H9 (cell line): ENCODE measurements around the gene TTC23. TPM values are rescaled to one million over a fixed set of nuclear protein-coding genes. Genes with fewer than 3 reads are reported as not detected.

Source experiments
- DNase-seq: peaks from one replicate; pipeline ENCODE4 v3.0.0-alpha.2; 2017
- H2AFZ ChIP-seq: one replicate; pipeline ENCODE4 v1.6.1; 2013; ENCODE audit warnings: mild to moderate bottlenecking, low read length, control low read depth, moderate library complexity
- H2AK5ac ChIP-seq: 2 replicates; pipeline ENCODE4 v1.6.1; 2013; ENCODE audit warnings: low read length, control low read depth, mixed read lengths; ENCODE audit not compliant: insufficient read length
- H2BK120ac ChIP-seq: one replicate; pipeline ENCODE4 v1.6.1; 2013; ENCODE audit warnings: low read depth, mild to moderate bottlenecking, low read length, control low read depth, inconsistent platforms; ENCODE audit not compliant: poor library complexity, severe bottlenecking
- H2BK12ac ChIP-seq: 2 replicates; pipeline ENCODE4 v1.6.1; 2013; ENCODE audit warnings: low read length, control low read depth, mixed read lengths, low read depth; ENCODE audit not compliant: insufficient read length
- H2BK15ac ChIP-seq: 2 replicates; pipeline ENCODE4 v1.6.1; 2013; ENCODE audit warnings: low read depth, low read length, control low read depth
- H2BK20ac ChIP-seq: one replicate; pipeline ENCODE4 v1.6.1; 2013; ENCODE audit warnings: low read depth, mild to moderate bottlenecking, low read length, control low read depth, inconsistent platforms; ENCODE audit not compliant: poor library complexity, severe bottlenecking
- H2BK5ac ChIP-seq: 2 replicates; pipeline ENCODE4 v1.6.1; 2013; ENCODE audit warnings: low read length, control low read depth, mixed read lengths; ENCODE audit not compliant: insufficient read length
- H3K14ac ChIP-seq: 2 replicates; pipeline ENCODE4 v1.6.1; 2013; ENCODE audit warnings: low read length, control low read depth; ENCODE audit not compliant: insufficient read depth
- H3K18ac ChIP-seq: 2 replicates; pipeline ENCODE4 v1.6.1; 2013; ENCODE audit warnings: low read depth, mild to moderate bottlenecking, mixed read lengths, low read length, control low read depth; ENCODE audit not compliant: insufficient read length
- H3K23ac ChIP-seq: 2 replicates; pipeline ENCODE4 v1.6.1; 2013; ENCODE audit warnings: low read length, control low read depth, mixed read lengths, low read depth; ENCODE audit not compliant: insufficient read length
- H3K23me2 ChIP-seq: 2 replicates; pipeline ENCODE4 v1.6.1; 2013; ENCODE audit warnings: low read depth, mild to moderate bottlenecking, mixed read lengths, low read length, control low read depth; ENCODE audit not compliant: insufficient read length, poor library complexity, severe bottlenecking
- H3K27ac ChIP-seq: 2 replicates; pipeline ENCODE4 v1.5.1; 2013; ENCODE audit warnings: low read length, control low read depth, mixed read lengths, low read depth; ENCODE audit not compliant: insufficient read length
- H3K27me3 ChIP-seq: 2 replicates; pipeline ENCODE4 v1.6.1; 2013; ENCODE audit warnings: low read length, control low read depth, inconsistent platforms; ENCODE audit not compliant: insufficient read depth
- H3K4ac ChIP-seq: 2 replicates; pipeline ENCODE4 v1.6.1; 2013; ENCODE audit warnings: low read depth, mild to moderate bottlenecking, control low read depth, inconsistent platforms, low read length, moderate library complexity
- H3K4me1 ChIP-seq: 2 replicates; pipeline ENCODE4 v1.6.1; 2013; ENCODE audit warnings: low read length, control low read depth, inconsistent platforms; ENCODE audit not compliant: insufficient read depth
- H3K4me2 ChIP-seq: 2 replicates; pipeline ENCODE4 v1.6.1; 2013; ENCODE audit warnings: low read length, control low read depth, mixed read lengths; ENCODE audit not compliant: insufficient read length, insufficient read depth
- H3K56ac ChIP-seq: 2 replicates; pipeline ENCODE4 v1.6.1; 2013; ENCODE audit warnings: low read depth, mild to moderate bottlenecking, mixed read lengths, low read length, control low read depth; ENCODE audit not compliant: insufficient read length
- H3K79me1 ChIP-seq: 2 replicates; pipeline ENCODE4 v1.6.1; 2013; ENCODE audit warnings: low read depth, mild to moderate bottlenecking, moderate library complexity, low read length, control low read depth, inconsistent platforms; ENCODE audit not compliant: insufficient read depth, poor library complexity, severe bottlenecking
- H3K79me2 ChIP-seq: 2 replicates; pipeline ENCODE4 v1.6.1; 2013; ENCODE audit warnings: low read length, control low read depth, inconsistent platforms; ENCODE audit not compliant: insufficient read depth
- H3K9ac ChIP-seq: 2 replicates; pipeline ENCODE4 v1.6.1; 2013; ENCODE audit warnings: low read length, control low read depth, mixed read lengths; ENCODE audit not compliant: insufficient read length; ENCODE audit errors: extremely low read depth
- H3K9me3 ChIP-seq: one replicate; pipeline ENCODE4 v1.6.1; 2013; ENCODE audit warnings: low read depth, low read length, inconsistent platforms; ENCODE audit not compliant: control insufficient read depth
- H3T11ph ChIP-seq: one replicate; pipeline ENCODE4 v1.6.1; 2013; ENCODE audit warnings: mild to moderate bottlenecking, low read length, control low read depth, inconsistent platforms
- H4K20me1 ChIP-seq: one replicate; pipeline ENCODE4 v1.6.1; 2013; ENCODE audit not compliant: control insufficient read depth, insufficient read length, insufficient read depth
- H4K5ac ChIP-seq: 2 replicates; pipeline ENCODE4 v1.6.1; 2013; ENCODE audit warnings: low read depth, mild to moderate bottlenecking, mixed read lengths, low read length, control low read depth; ENCODE audit not compliant: insufficient read length
- H4K8ac ChIP-seq: replicated peaks from 2 replicates; pipeline ENCODE4 v1.6.1; 2013; ENCODE audit warnings: low read length, control low read depth, mixed read lengths, low read depth; ENCODE audit not compliant: insufficient read length
- H4K91ac ChIP-seq: 2 replicates; pipeline ENCODE4 v1.6.1; 2013; ENCODE audit warnings: low read depth, mild to moderate bottlenecking, moderate library complexity, mixed read lengths, low read length, control low read depth; ENCODE audit not compliant: insufficient read length
- H3K27ac Mint-ChIP-seq, 3 experiments: 2 replicates in 2 of 3; 3 replicates in 1 of 3; pipeline ENCODE4 v1.8.0; 2020 to 2021; ENCODE audit warnings: mixed read lengths in 3 of 3, mild to moderate bottlenecking in 1 of 3, moderate library complexity in 1 of 3
- H3K27me3 Mint-ChIP-seq: 2 replicates; pipeline ENCODE4 v1.8.0; 2021; ENCODE audit warnings: low read depth, mild to moderate bottlenecking, moderate library complexity, mixed read lengths
- H3K36me3 Mint-ChIP-seq, 3 experiments: 2 replicates in 2 of 3; 3 replicates in 1 of 3; pipeline ENCODE4 v1.8.0; 2020 to 2021; ENCODE audit warnings: low read depth in 3 of 3, mixed read lengths in 3 of 3; ENCODE audit not compliant: insufficient read depth in 1 of 3
- H3K4me1 Mint-ChIP-seq, 2 experiments: 2 replicates each; pipeline ENCODE4 v1.8.0; 2020; ENCODE audit warnings: mixed read lengths in 2 of 2
- H3K4me3 Mint-ChIP-seq, 2 experiments: 2 replicates in 1 of 2; 3 replicates in 1 of 2; pipeline ENCODE4 v1.8.0; 2020 to 2021; ENCODE audit warnings: mild to moderate bottlenecking in 2 of 2, mixed read lengths in 2 of 2, moderate library complexity in 1 of 2
- H3K9me3 Mint-ChIP-seq, 2 experiments: 2 replicates in 1 of 2; 3 replicates in 1 of 2; pipeline ENCODE4 v1.8.0; 2020; ENCODE audit warnings: mild to moderate bottlenecking in 2 of 2, mixed read lengths in 2 of 2, moderate library complexity in 1 of 2
- WGBS: extraction: QIAGEN DNeasy Blood & Tissue Kit; methylation state at CpG from one replicate; pipeline ENCODE4 v1.1.7; 2013; ENCODE audit warnings: missing lambda C conversion rate, low lambda C conversion rate, mixed read lengths; ENCODE audit not compliant: insufficient read length; ENCODE audit errors: extremely low coverage; 5-methylcytosine and 5-hydroxymethylcytosine counted together
- total RNA-seq: library from RNA; stranded (reverse); gene quantifications from 2 replicates; pipeline ENCODE4 v1.2.1, GENCODE V29; 2021
- TF ChIP-seq, protein P1 (sequence below): fragments of 200-600 bp; sonication (generic); conservative IDR thresholded peaks from 3 replicates; pipeline ENCODE4 v1.8.0; 2021; ENCODE audit warnings: antibody characterized with exemption, mild to moderate bottlenecking

Gene TTC23
- total RNA-seq, 1 experiment from 2014 or later = 14.3 TPM

DNA sequence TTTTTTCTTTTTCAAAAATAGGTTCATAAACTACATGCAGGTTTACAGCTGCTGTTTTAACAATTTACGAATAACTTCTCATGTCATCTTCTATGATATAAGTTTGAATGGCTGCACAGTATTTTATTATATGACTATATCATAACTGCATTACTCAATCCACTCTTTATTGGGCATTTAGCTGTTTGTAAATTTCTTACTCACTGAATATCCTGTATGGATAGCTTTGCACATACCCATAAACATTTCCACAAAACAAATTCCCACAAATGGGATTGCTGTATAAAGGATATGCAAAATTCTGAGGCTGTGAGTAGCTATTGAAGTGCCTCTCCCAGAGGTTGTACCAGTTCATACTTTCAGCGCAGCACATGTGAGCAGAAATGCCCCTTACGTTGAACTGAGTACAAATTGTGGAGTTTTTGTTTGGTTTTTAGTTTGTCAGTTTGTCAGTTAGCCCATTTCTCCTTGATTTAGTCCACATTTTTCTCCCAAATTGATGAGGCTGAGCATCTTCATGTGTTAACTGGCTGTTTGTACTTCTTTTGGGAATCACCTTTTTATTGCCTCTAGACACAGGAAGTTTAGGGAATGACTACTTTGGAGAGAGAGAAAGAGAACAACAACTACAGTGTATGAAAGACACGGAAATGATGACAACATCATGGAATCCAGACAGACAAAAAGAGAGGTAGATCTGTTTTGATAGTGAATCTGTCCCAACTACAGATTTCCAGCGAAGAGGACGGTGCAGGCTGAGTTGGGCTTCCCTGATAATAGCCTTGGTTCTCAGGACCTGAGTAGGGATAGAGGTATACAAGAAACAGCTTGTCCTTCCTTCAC, 24.8 kb downstream of the TTC23 start:
- whole genome bisulfite sequencing = no CpG with 5 or more reads among the region's 6 CpGs
- H3K9me3 Mint-ChIP-seq = no peaks in the 10 kb centered on the region
- peaks cover 9% of the 10 kb centered on the region in 2 experiments for H3K4me1 Mint-ChIP-seq

More for the DNA sequence above, 24.8 kb downstream of the TTC23 start:
- no peaks in the 10 kb centered on the region for H3K4me1 ChIP-seq
- H4K20me1 ChIP-seq = no peaks in the 10 kb centered on the region
- H2BK5ac ChIP-seq = no peak overlapping the region
- H3K4me3 Mint-ChIP-seq = no peak overlapping the region
- H2BK12ac ChIP-seq = no peak overlapping the region
- no peak overlapping the region for H3K27ac Mint-ChIP-seq
- H4K5ac ChIP-seq = no peak overlapping the region
- no peak for DNase-seq
- peaks cover 3 to 25% (median 21%) of the 10 kb centered on the region in 3 experiments; a peak in 6 of 7 replicates for H3K36me3 Mint-ChIP-seq
- no peak overlapping the region for H2BK120ac ChIP-seq
- no peak overlapping the region for H3T11ph ChIP-seq
- no peaks in the 10 kb centered on the region for H3K9me3 ChIP-seq
- no peak overlapping the region for H2AK5ac ChIP-seq
- H4K91ac ChIP-seq = no peak overlapping the region
- H3K18ac ChIP-seq = no peak overlapping the region
- H3K4ac ChIP-seq = no peak overlapping the region
- H3K9ac ChIP-seq = no peak overlapping the region
- no peak overlapping the region for H2AFZ ChIP-seq
- no peak overlapping the region for H3K27ac ChIP-seq
- H2BK15ac ChIP-seq = no peak overlapping the region
- H3K23me2 ChIP-seq = no peaks in the 10 kb centered on the region
- H3K79me2 ChIP-seq = no peaks in the 10 kb centered on the region
- H3K4me2 ChIP-seq = no peak overlapping the region
- no peaks in the 10 kb centered on the region for H3K79me1 ChIP-seq
- no peaks in the 10 kb centered on the region for H3K27me3 ChIP-seq
- H3K14ac ChIP-seq = no peak overlapping the region
- no peak overlapping the region for H2BK20ac ChIP-seq
- TF ChIP-seq, protein P1, sequence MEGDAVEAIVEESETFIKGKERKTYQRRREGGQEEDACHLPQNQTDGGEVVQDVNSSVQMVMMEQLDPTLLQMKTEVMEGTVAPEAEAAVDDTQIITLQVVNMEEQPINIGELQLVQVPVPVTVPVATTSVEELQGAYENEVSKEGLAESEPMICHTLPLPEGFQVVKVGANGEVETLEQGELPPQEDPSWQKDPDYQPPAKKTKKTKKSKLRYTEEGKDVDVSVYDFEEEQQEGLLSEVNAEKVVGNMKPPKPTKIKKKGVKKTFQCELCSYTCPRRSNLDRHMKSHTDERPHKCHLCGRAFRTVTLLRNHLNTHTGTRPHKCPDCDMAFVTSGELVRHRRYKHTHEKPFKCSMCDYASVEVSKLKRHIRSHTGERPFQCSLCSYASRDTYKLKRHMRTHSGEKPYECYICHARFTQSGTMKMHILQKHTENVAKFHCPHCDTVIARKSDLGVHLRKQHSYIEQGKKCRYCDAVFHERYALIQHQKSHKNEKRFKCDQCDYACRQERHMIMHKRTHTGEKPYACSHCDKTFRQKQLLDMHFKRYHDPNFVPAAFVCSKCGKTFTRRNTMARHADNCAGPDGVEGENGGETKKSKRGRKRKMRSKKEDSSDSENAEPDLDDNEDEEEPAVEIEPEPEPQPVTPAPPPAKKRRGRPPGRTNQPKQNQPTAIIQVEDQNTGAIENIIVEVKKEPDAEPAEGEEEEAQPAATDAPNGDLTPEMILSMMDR = no peak
- no peak overlapping the region for H3K56ac ChIP-seq
- H3K27me3 Mint-ChIP-seq = no peaks in the 10 kb centered on the region
- no peak overlapping the region for H3K23ac ChIP-seq
- H4K8ac ChIP-seq = no peak overlapping the region
